GM19043 (cell line): ENCODE data around the gene PIP5K1B.

Experiments used
- ATAC-seq: cut with Tn5 transposase; IDR thresholded peaks from one replicate; pipeline ENCODE4 v1.9.1; 2021; ENCODE audit warnings: low read depth; ENCODE audit not compliant: unreplicated experiment

PIP5K1B gene

DNA sequence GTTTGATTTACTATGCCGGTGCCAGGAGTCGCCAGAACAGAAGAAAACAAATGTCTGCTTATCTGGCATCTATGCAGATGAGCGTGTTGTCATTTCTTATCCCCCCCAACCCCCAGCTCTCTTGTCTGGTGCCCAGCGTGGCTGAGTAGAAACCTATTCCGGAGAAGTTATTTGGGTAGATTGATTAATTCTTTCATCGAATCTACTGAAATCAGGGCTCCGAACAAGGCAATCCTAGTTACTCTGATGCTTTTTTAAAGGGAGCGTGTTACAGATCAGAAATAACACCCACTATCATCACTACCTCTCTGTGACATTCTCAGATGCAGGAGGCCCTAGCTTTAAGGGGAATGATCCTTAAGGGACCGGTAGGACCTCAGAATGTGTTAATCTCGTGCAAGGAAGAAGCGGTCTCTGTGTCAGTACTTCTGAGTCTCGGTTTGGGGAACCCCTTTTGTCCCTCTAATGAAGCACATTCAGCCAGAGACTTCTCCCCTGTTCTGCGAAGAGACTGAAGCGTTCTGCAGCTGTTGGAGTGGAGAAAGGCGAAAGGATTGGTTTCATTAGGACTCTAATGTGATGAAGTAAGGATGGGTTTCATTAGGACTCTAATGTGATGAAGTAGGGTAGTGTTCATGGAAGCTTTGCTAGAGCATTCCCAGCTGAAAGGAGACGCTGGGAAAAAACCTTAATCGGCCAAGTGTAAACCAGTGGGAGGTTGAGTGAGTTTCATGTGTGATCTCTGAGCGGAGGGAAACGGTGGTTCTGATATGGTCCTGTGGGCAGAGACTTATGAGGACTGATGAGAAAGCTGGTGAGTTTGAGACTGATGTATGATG lies 1.5 kb downstream of the PIP5K1B start:
- ATAC-seq, result peak; percentile 20

- no peak for ATAC-seq
Measured at GRCh38 chr9:68707801-68708488, 2.9 kb downstream of the PIP5K1B start.

DNA sequence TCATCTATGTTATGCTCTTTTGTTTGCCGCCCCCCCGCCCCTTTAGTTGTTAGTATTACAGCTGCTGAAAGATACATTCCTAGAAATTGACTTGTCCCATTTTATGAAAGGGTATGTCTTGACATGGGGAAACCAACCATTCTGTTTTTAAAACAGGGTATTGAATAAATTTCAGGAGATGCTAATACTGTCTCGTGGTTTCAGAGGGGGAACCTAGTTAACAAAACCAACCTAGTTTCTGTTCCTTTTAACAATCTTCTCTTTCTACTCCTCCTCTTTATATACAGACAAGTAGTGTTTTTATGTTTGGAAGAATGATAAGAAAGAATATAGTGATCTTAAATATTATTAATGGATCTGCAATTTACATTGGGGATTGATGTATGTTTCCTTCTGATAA lies 3.5 kb downstream of the PIP5K1B start:
- no peak for ATAC-seq

- no peak for ATAC-seq
Measured at GRCh38 chr9:68709291-68710110, 4.5 kb downstream of the PIP5K1B start.

- ATAC-seq, result no peak
Measured at GRCh38 chr9:68710111-68710471, 5.1 kb downstream of the PIP5K1B start.

GRCh38 chr9:68711281-68711680 lies 6.2 kb downstream of the PIP5K1B start:
- ATAC-seq, result no peak

GRCh38 chr9:68711932-68712331 lies 6.9 kb downstream of the PIP5K1B start:
- ATAC-seq, result no peak

DNA sequence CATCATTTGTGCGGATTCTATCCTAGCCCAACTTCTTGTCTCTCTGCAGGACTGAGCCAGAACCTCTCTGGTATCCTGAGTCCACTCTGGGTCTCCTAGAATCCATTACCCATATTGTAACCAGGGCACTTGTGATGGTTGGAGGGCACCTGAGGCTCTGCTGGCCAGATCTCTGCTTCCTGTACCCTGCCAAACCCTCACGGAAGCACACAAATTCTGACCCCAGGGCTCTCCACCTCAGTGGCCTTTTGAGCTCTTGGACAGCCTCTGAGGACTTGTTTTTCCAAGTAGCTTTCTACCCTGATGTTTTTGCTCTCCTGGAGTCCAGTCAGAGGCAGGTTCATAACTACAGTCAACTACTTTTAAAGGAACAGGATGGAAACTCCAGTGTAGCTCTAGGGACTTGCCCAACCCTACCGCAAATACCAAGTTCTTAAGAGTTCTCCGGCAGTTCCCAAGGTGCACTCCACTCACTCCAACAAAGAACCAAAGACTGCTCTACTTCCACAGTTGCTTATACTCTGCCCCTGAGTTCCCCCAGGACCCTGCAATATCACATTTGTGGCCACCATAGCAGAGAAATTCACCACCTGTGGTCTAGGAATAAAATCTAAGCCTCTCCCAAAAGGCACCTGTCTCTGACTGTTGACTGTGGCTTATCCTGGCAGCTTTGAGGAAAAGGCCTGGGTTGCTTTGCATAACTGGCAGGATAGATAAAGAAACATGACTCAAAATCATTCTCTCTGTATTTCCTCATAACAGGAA lies 9.6 kb downstream of the PIP5K1B start:
- no peak for ATAC-seq

- ATAC-seq, result no peak
Measured at GRCh38 chr9:68715181-68715456, 10.1 kb downstream of the PIP5K1B start.

DNA sequence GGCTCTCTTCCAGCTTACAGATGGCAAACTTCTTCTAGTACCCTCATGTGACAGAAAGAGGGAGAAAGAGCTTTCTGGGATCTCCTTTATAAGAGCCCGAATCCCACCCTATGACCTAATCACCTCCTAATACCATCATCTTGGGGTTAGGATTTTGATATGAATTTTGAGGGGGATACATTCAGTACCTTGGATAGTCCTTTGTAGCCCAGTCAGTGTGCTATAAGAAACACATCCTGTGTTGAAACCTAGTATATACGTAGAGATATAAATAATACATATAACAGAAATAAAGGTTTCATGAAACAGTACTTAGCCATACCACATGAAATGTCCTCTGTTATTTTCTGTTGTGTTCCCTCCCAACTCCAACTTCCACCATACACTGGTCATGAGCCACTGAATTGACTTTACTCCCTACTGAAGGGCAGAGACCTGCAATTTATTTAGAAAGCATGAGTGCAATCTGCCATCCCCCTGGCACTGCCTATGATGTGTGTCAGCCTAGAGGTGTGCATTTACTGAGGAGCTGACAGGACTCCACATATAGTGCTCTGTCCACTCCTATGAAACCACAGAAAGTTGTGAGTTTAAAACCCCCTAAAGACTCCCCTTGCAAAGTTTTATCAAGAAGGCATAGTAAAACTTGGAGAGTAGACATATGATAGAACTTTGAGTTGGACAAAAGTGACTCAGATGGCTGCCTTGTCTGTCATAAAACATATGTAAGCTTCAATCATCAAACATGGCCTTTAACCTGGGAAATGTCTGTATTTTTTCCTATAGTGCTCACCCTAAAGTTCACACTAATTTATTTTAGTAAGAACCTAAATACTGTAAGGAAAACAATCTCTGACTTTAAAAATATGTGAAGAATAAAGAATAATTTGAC lies 12.8 kb downstream of the PIP5K1B start:
- no peak for ATAC-seq

GRCh38 chr9:68719847-68720246 lies 14.8 kb downstream of the PIP5K1B start:
- ATAC-seq, result no peak

DNA sequence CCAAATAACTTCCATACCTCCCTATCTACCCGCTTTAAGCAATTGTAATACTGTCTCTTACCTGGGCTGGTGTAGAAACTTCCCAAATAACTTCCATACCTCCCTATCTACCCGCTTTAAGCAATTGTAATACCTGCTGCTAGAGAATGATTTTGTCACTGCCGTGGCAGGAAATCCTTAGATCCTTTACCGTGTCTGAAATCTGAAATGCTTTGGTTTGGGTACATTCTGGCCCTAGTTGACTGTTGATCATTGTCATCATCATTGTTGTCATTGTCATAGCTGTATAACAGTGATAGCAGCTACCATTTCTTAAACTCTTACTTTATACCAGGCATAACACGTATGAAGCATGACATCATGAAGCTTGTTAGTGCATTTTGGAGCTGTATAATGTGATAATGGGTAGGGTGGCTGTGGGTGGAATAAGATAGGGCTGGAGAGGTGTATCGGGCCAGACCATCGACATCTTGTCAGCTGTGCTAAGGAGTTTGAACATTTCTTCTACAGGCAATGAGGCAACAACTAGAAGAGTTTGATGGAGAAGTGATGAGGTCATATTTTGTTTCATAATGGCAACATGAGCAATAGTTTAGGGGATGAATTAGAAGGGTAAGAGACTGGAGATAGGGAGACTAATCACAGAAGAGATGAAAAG lies 15.7 kb downstream of the PIP5K1B start:
- ATAC-seq, result no peak

GRCh38 chr9:68721666-68722330 lies 16.8 kb downstream of the PIP5K1B start:
- ATAC-seq, result no peak

DNA sequence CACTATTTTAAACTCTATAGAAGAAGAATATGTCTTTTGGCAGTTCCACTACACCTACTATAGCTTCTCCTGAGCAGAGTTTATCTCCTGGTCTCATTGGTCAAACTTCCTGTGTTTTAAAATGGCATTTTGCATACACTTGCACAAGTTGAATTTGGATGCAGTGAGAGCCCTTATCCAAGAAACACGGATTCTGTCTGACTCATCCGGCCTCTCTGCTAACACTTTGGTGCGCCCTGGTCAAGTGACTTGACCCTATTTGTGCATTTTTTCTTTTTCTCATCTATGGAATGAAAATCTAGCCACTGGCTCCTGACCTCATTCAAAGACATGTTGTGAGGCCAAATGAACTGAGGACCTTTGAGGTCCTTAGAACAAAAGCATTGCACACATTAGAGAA lies 20.0 kb downstream of the PIP5K1B start:
- no peak for ATAC-seq

GRCh38 chr9:68726489-68726888 lies 21.4 kb downstream of the PIP5K1B start:
- ATAC-seq, result no peak

GRCh38 chr9:68727636-68728035 lies 22.6 kb downstream of the PIP5K1B start:
- ATAC-seq, result no peak

- ATAC-seq, result peak; percentile 72
Measured at GRCh38 chr9:68728731-68729130, 23.7 kb downstream of the PIP5K1B start.

GRCh38 chr9:68730570-68731235 lies 25.7 kb downstream of the PIP5K1B start:
- no peak for ATAC-seq
